Measurements from ENCODE around the gene SLC4A1. TPM values are rescaled to one million over a fixed set of nuclear protein-coding genes. Genes with fewer than 3 reads are reported as not detected.

SLC4A1 gene
- total RNA-seq, 1 donor from 2014 or later, result 0.37 TPM

GRCh38 chr17:44284024-44284400 lies 16.1 kb upstream of the SLC4A1 start:
- DNase-seq (ENCODE audit: low spot score), result no peak

- DNase-seq (ENCODE audit: low spot score), result no peak
Observed at GRCh38 chr17:44283344-44284023, 15.5 kb upstream of the SLC4A1 start.

- no peak for DNase-seq (ENCODE audit: low spot score)
Observed at GRCh38 chr17:44282264-44282663, 14.3 kb upstream of the SLC4A1 start.

- DNase-seq (ENCODE audit: low spot score), result no peak
Observed at GRCh38 chr17:44281570-44281969, 13.6 kb upstream of the SLC4A1 start.

GRCh38 chr17:44280392-44280937 lies 12.5 kb upstream of the SLC4A1 start:
- DNase-seq (ENCODE audit: low spot score), result no peak

- peak; percentile 76 for DNase-seq (ENCODE audit: low spot score)
Observed at GRCh38 chr17:44279666-44280391, 11.9 kb upstream of the SLC4A1 start.

- no peak for DNase-seq (ENCODE audit: low spot score)
Observed at GRCh38 chr17:44279346-44279665, 11.4 kb upstream of the SLC4A1 start.

- DNase-seq (ENCODE audit: low spot score), result no peak
Observed at GRCh38 chr17:44277976-44278375, 10.0 kb upstream of the SLC4A1 start.

- no peak for DNase-seq (ENCODE audit: low spot score)
Observed at GRCh38 chr17:44273607-44274006, 5.7 kb upstream of the SLC4A1 start.

- DNase-seq (ENCODE audit: low spot score), result no peak
Observed at GRCh38 chr17:44272954-44273353, 5.0 kb upstream of the SLC4A1 start.

GRCh38 chr17:44272321-44272951 lies 4.5 kb upstream of the SLC4A1 start:
- DNase-seq (ENCODE audit: low spot score), result no peak

- no peak for DNase-seq (ENCODE audit: low spot score)
Observed at GRCh38 chr17:44269535-44270240, 1.8 kb upstream of the SLC4A1 start.

GRCh38 chr17:44268709-44269534 lies 987 bp upstream of the SLC4A1 start:
- DNase-seq (ENCODE audit: low spot score), result no peak

- no peak for DNase-seq (ENCODE audit: low spot score)
Observed at GRCh38 chr17:44267165-44267455, 825 bp downstream of the SLC4A1 start.

GRCh38 chr17:44266402-44267164 lies 1.4 kb downstream of the SLC4A1 start:
- no peak for DNase-seq (ENCODE audit: low spot score)

- no peak for DNase-seq (ENCODE audit: low spot score)
Observed at GRCh38 chr17:44263345-44263902, 4.5 kb downstream of the SLC4A1 start.

- DNase-seq (ENCODE audit: low spot score), result no peak
Observed at GRCh38 chr17:44262654-44263225, 5.2 kb downstream of the SLC4A1 start.

- no peak for DNase-seq (ENCODE audit: low spot score)
Observed at GRCh38 chr17:44260296-44260695, 7.6 kb downstream of the SLC4A1 start.

GRCh38 chr17:44258811-44259351 lies 9.1 kb downstream of the SLC4A1 start:
- no peak for DNase-seq (ENCODE audit: low spot score)
